ENCODE results near the gene ACTL10. TPM values are rescaled to one million over a fixed set of nuclear protein-coding genes. Genes with fewer than 3 reads are reported as not detected.

ACTL10 gene
- 2.8 and 3.2 TPM in 2 replicates for total RNA-seq

GRCh38 chr20:33666293-33667244 is at the start of gene ACTL10:
Gene ACTL10, plus strand, starts transcription at chr20:33666943. Its CDS starts 555 bp downstream, at chr20:33667498.

GRCh38 chr20:33662172-33662571 is 4.6 kb upstream of the ACTL10 start, which contains the start of gene C20orf144:
Gene C20orf144, plus strand, starts transcription at chr20:33662327. Its CDS starts 19 bp downstream, at chr20:33662346.

GRCh38 chr20:33674294-33675135 is 7.8 kb downstream of the ACTL10 start, which contains the start of gene NECAB3:
Gene NECAB3, minus strand, starts transcription at chr20:33674428. Its CDS starts 76 bp downstream, at chr20:33674352.

GRCh38 chr20:33686100-33686983 is 19.6 kb downstream of the ACTL10 start, which contains the start of gene E2F1:
Gene E2F1, minus strand, starts transcription at chr20:33686385. Its CDS starts 121 bp downstream, at chr20:33686264.

Other genes with a start within 250 kb of the ACTL10 start
- 5.2 and 5.6 TPM in 2 replicates for gene SNTA1, start 223.2 kb upstream of the ACTL10 start, total RNA-seq
- gene CBFA2T2, start 176.8 kb upstream of the ACTL10 start, total RNA-seq: 3.9 and 5.1 TPM in 2 replicates
- not detected in 2 replicates for gene C20orf144, start 4.6 kb upstream of the ACTL10 start, total RNA-seq
- 20.9 and 21.4 TPM in 2 replicates for gene NECAB3, start 7.5 kb downstream of the ACTL10 start, total RNA-seq
- gene E2F1, start 19.4 kb downstream of the ACTL10 start, total RNA-seq: 7.1 and 8.8 TPM in 2 replicates
- gene PXMP4, start 53.4 kb downstream of the ACTL10 start, total RNA-seq: 4.9 TPM in 2 replicates
- 3.4 and 3.6 TPM in 2 replicates for gene ZNF341, start 65.1 kb downstream of the ACTL10 start, total RNA-seq
- 38.3 and 48.2 TPM in 2 replicates for gene CHMP4B, start 144.4 kb downstream of the ACTL10 start, total RNA-seq

Data from airway epithelial cell (primary cell).